ENCODE results near the gene ACSL3. TPM values are rescaled to one million over a fixed set of nuclear protein-coding genes. Genes with fewer than 3 reads are reported as not detected.
A peak's percentile ranks its signal among the peaks of the same experiment; 100 is the strongest.
"Not testable (repeated sequence)": the region's sequence is repeated elsewhere in the genome, so short reads cannot be mapped to it uniquely, and the experiment has no call there.

ACSL3 gene
- 94.4 TPM for total RNA-seq

DNA sequence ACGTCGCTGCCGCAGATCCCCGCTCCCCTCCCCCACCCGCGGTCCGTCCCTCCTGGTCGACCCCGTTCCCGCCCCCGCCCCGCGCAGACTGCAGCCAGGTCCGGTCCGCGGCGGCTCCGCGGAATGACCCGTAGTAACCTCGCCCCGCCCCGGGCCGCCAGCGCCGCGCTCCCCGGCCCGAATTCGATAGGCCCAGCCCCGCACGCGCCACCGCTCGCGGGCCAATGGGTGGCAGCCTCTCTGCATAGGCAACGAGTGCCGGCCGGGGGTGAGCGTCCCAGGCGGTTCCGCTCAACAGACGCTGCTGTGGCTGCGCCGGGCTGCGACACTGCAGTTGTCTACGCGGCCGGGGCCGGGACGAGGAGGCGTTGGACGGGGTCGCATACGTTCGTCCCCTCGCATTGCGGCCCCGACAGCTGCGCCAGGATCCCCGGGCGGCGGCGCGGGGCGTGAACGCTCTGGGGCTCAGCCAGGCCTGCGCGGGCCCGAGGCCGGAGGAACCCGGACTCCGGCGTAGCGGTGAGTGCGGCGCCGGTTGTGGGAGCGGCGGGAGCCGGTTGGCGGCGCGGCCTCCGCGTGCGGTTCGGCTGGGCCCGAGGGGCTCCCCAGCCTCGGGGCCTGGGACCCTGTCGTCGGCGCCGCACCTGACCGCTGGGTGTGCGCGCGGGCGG is at the start of gene ACSL3:
TSS of gene ACSL3 (plus strand) at position 297 of the 671 bp plus-strand sequence. CDS start 47,737 bp downstream, outside the sequence.
- peak; percentile 98 for DNase-seq

GRCh38 chr2:222811828-222812227 is 49.0 kb upstream of the ACSL3 start:
- no peak for DNase-seq

GRCh38 chr2:222813177-222813843 is 47.5 kb upstream of the ACSL3 start:
- DNase-seq: no peak

GRCh38 chr2:222819722-222820333 is 41.0 kb upstream of the ACSL3 start:
- no peak for DNase-seq

DNA sequence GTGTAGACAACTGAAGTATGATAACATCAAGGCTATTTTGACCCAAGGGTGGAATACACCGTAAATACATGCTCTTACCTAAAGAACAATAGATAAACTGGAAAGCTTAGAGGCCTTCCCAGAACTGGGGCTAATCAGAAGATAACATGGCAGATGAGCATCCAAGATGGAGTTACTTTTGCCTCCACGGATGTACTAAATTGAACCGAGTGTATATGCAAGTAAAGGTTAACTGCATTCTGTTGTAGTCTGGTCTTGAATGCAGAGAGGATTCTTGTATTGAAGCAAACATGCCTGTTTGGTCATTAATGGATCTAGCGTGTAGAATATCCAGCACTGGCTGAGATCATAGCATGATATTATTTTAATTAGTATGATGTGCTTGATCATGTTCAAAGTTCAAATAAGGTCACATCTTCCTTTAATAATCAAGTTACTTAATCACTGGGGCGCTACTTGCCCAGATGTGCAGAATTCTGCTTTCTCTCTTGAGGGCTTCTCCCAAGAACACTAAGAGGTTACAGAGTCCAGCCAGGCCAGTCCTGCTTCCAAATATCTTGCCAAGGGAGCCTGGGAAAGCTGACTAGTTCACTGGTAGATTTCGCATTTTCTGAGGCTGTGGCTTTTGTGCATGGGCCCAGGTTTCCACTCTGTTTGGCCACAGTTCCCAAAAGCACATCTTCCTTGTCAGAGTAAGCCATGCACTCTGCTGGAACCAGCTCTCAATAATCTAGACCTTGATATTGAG is 37.5 kb upstream of the ACSL3 start:
- no peak for DNase-seq

GRCh38 chr2:222825031-222825430 is 35.8 kb upstream of the ACSL3 start:
- DNase-seq: no peak

GRCh38 chr2:222827417-222827816 is 33.4 kb upstream of the ACSL3 start:
- DNase-seq: no peak

DNA sequence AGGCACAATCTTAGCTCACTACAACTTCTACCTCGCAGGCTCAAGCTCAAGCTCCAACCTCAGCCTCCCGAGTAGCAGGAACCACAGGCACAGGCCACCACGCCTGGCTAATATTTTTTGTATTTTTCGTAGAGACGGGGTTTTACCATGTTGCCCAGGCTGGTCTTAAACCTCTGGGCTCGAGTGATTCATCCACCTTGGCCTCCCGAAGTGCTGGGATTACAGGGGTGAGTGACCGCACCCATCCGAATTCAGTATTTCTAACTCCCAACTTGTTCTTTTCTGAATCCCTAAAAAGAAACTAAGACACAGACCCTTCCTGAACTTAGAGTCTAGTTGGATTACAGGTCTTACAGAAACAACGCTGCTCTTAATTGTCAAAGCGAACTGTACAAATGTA is 32.3 kb upstream of the ACSL3 start:
- DNase-seq: no peak

DNA sequence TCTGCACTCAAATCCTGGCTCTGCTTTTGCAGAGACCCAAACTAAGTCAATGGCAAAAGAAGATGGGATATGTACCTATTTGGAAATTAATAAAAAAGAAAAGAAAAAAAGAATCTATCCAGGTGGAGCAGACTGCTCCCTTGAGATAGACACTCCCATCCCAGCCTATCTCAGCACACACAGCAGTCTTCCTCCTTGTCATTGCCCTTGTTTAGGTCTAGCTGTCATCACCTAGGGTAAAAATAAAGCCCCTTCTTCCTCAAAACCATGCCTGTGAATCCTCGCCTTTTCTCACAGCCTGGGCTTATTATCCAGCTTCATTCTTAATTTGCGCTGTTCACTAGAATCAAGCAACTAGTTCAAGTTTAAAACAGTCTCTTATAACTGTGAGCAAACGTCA is 30.7 kb upstream of the ACSL3 start:
- DNase-seq: no peak

DNA sequence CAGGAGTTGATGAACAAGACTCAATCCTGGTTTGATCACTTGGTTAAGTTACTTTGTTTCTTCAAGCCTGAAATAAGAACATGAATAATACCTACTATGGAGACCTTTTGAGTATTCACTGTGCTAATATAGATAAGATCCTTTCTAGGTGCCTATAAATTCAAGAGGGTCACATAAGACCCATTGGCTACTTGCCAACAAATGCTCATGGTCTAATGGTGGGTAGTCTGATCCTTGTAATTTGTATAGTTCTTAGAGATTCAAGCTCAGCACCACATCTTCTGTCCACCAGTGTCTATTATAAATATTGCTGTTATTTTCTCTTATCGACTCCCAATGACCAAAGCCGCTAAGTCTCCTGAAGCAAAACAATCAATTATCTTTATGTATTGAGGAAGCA is 27.4 kb upstream of the ACSL3 start:
- no peak for DNase-seq

GRCh38 chr2:222835143-222835822 is 25.6 kb upstream of the ACSL3 start:
- DNase-seq: peak; percentile 61

DNA sequence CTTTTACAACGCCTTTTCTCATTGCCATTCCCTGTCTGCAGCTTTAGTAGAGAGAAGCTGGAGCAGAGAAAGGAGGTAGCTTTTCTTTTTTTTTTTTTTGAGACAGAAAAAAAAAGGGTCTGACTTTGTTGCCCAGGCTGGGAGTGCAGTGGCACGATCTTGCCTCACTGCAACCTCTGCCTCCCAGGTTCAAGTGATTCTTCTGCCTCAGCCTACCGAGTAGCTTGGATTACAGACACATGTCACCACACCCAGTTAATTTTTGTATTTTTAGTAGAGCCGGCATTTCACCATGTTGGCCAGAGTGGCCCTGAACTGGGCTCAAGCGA is 25.0 kb upstream of the ACSL3 start:
- DNase-seq: no peak

DNA sequence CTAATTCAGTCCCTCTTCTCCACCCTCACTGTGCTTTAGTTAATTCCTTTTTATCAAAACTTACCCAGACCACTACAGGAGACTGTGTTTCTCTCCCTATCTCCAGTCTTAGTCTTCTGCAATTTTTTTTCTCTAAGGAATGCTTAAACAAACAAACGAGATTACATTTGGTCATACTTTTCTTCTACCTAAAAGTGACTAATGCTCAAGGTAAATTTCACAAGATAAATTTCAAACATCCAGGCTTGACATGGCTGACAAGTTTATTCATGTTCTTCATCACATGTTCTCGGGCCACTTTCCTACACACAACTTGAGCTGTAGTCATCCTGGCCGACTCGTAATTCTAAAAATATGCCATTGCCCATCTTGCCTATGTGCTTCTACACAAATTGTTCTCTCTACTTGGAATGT is 23.2 kb upstream of the ACSL3 start:
- DNase-seq: peak; percentile 38

DNA sequence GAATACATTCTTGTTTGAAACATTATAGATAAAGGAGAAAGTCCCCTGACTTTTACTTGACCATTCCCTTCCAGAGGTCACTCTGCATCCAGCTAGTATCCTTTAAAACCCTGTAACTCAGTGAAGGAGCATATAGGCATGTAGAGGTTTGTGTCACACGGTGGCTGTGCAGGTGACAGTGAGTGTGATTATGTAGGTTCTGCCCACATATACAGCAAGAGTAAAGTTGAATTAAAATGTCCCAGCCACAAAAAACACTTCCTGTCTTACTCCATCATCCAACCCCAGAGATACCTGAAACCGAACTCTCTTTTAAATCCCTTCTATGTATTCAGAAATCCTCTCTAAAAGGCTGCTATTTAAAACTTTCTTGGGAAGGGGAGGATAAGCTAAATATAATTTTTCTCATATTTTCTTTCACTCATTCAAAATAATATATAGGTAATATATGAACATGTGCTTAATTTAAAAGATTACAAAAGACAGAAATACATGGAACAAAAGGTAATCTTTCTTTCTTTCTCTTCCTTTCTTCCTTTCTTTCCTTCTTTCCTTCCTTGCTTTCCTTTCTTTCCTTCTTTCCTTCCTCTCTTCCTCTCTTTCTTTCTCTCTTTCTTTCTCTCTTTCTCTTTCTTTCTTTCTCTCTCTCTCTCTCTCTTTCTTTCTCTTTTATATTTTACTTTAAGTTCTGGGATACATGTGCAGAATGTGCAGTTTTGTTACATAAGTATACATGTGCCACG is 20.6 kb upstream of the ACSL3 start:
- DNase-seq: no peak

DNA sequence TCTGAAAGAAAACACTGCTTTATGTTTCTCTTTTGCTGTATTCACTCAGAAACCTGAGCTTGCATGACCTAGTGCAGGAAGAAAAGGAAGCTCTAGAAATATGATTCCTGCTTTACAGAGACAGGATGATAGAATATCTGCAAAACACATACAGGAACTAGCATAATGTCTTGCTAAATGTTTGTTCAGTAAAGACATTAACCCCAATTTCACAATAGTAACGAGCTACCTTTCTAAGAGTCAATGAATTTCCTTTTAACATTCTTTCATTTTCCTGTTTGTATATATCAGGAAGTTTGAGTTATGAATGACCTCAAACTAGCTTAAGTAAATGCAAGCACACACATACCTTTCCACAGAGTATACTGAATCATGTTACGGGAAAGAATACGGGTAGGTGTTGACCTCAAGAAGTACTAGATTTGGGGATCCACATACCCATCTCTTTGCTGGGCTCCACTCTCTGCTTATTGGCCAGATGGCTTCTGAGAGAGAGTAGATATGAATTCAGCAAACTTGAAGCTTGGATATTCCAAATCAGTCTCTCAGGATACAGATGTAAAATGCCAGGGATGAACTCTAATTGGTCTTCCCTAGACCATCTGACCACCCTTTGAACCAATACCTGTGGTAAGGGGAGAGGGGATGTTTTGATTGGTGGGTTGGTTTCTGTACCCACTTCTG is 18.2 kb upstream of the ACSL3 start:
- peak; percentile 31 for DNase-seq

- DNase-seq: no peak
Observed at GRCh38 chr2:222844323-222844722, 16.5 kb upstream of the ACSL3 start.

DNA sequence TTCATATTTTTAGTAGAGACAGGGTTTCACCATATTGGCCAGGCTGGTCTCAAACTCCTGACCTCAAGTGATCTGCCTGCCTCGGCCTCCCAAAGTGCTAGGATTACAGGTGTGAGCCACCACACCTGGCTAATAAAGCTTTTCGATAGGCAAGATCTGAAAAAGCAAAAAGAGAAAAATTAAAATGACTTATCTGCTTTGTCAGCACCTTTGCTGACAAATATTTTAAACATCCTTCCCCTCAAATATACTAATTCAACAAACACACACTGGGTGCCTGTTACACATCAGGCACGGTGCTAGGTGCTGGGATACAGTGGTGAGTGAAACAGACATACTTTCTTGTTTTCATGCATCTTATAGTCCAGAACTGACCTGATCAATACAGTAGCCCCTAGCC is 15.5 kb upstream of the ACSL3 start:
- DNase-seq: not testable (repeated sequence)

GRCh38 chr2:222846003-222846402 is 14.8 kb upstream of the ACSL3 start:
- DNase-seq: no peak

- DNase-seq: not testable (repeated sequence)
Observed at GRCh38 chr2:222848031-222848430, 12.8 kb upstream of the ACSL3 start.

- DNase-seq: no peak
Observed at GRCh38 chr2:222848862-222849261, 12.0 kb upstream of the ACSL3 start.

Data from tongue (tissue), 2 donors.